Activated T-cell treated with anti-CD3 and anti-CD28 coated beads for 24 hours (primary cell): ENCODE measurements around the gene OCEL1.
"Not testable (repeated sequence)": the region's sequence is repeated elsewhere in the genome, so short reads cannot be mapped to it uniquely, and the experiment has no call there.

Experiments used
- DNase-seq: peaks from one replicate; pipeline ENCODE4 v3.0.0-alpha.2; 2020; ENCODE audit warnings: low read depth

OCEL1 gene

DNA sequence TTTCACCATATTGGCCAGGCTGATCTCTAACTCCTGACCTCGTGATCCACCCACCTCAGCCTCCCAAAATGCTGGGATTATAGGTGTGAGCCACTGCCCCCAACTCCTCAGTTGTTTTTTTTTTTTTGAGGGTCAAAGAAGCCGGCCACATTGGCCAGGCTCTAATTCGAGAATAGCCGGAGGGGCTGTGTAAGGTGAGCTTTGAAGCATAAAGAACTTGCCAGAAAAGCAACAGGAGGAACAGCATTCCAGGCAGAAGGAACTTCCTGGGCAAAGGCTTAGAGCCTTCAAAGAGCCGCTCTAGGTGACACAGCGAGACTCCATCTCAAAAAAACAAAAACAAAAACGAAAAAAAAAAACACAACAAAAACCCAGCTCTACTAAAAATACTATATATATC is 40.0 kb downstream of the OCEL1 start:
- DNase-seq: no peak

DNA sequence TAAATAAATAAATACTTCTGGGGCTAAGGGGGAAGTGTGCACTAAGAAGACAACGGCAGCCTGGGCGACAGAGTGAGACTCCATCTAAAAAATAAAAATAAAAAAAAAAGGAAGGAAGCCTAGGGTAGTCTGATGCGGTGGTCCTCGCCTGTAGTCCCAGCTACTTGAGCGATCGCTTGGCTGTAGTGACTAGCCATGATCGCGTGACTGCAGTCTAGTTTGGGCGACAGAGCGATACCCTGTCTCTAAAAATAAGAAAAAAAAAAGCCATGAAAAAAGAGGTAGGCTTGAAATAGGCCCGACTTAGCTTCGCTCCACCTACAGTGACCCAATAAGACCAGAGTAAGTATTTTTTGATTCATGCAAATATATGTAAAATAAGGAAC is 40.6 kb downstream of the OCEL1 start:
- no peak for DNase-seq

DNA sequence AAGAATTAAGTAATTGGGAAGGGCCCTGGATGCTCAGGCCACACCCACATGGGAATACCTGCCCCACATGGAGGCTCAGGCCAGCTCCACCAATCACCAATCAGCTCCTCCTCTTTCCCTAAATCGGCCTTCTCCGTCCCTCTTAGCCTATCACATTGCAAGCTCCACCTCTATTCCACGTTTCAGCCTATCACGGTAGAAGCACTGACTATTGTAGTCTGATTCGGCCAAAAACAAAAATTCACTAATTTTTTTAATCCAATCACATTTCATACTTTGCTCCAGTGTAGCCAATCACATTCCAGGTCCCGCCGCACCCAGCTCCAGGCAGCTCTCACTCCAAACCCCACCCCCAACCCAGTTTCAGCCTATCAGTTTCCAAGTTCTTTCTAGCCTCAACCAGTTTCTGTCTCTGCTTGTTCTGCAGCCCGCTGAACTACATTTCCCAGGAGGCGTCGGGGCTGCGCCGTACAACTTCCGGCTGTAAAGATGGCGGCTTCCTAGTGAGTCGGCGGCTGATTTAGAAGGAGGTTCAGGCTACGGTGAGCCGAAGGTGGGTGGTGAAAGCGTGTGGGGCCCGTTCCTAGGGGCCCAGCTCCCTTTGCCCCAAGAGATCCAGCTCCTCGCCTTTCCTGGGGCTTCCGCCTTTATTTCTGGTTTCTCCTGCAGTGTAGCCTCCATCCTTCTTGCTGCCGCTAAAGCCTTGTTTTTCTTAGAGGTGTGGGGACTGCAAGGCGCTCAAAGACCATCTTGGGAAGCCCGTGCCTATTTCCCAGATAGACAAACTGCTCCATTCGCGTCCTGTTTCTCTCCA is 41.2 kb downstream of the OCEL1 start, which contains the start of gene BABAM1:
BABAM1 (plus strand) TSS at position 469 of the 814 bp plus-strand sequence. CDS start 1,364 bp downstream, outside the sequence.
- peak; percentile 94 for DNase-seq

DNA sequence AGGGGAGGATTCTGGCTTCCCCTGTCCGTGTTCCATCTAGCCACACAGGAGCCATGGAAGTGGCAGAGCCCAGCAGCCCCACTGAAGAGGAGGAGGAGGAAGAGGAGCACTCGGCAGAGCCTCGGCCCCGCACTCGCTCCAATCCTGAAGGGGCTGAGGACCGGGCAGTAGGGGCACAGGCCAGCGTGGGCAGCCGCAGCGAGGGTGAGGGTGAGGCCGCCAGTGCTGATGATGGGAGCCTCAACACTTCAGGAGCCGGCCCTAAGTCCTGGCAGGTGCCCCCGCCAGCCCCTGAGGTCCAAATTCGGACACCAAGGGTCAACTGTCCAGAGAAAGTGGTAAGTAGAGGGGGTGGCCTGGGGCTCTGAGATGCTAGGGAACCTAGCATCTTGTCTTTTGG is 42.7 kb downstream of the OCEL1 start:
- no peak for DNase-seq

DNA sequence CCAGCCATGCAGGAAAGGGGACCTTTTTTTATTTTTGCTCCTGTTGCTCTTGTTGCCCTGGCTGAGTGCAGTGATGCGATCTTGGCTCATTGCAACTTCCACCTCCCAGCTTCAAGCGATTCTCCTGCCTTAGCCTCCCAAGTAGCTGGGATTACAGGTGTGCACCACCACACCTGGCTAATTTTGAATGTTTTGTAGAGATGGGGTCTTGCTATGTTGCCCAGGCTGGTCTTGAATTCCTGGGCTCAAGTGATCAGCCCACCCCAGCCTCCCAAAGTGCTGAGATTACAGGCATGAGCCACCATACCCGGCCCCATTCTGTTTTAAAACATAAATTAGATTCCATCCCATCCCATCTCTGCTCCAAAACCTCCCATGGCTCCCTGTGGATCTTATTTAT is 48.9 kb downstream of the OCEL1 start:
- not testable (repeated sequence) for DNase-seq

DNA sequence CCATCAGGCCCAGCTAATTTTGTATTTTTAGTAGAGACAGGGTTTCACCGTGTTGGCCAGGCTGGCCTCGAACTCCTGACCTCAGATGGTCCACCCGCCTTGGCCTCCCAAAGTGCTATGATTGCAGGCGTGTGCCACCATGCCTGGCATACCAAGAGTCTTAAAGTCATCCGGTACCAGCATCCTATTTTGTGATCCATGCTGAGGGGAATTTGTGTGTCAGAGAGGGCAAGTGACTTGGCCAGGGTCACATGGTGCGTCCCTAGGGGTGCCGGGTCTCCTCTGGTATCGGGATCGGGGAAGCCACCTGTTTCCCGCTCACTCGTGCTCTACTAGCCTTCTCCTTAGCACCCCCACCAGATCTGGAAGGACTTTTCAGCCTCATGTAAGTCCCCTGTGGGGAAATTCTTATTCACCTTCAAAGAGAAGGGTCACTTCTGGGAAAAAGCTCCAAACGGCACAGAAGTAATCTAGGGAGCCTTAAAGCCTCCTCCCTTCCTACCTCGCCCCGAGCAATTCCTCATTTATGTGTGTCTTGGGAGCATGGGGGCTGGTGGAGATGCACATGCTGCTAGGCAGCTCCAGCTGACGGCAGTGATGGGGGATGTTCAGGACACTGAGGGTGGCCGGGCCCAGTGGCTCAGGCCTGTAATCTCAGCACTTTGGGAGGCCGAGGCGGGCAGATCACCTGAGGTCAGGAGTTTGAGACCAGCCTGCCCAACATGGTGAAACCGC is 49.6 kb downstream of the OCEL1 start:
- no peak for DNase-seq
